Tibial nerve (tissue), 4 donors: ENCODE results near the gene DAG1.

Experiments
- EP300 ChIP-seq, 2 donors: sonication (generic); formaldehyde crosslinking; IDR thresholded peaks; one replicate each; pipeline ENCODE4 v1.6.1; 2017; ENCODE audit warnings: antibody characterized with exemption in 2 of 2, mild to moderate bottlenecking in 1 of 2
- TF ChIP-seq, protein P1 (sequence below), 5 experiments: fragments of 200-600 bp in 3 of 5; fragments of 450-650 bp in 2 of 5; sonication (generic) in 3 of 5; IDR thresholded peaks; one replicate each; pipeline ENCODE4 v1.5.1; 2016 to 2019; ENCODE audit warnings: antibody characterized with exemption in 5 of 5, mild to moderate bottlenecking in 3 of 5, moderate library complexity in 2 of 5

DNA sequence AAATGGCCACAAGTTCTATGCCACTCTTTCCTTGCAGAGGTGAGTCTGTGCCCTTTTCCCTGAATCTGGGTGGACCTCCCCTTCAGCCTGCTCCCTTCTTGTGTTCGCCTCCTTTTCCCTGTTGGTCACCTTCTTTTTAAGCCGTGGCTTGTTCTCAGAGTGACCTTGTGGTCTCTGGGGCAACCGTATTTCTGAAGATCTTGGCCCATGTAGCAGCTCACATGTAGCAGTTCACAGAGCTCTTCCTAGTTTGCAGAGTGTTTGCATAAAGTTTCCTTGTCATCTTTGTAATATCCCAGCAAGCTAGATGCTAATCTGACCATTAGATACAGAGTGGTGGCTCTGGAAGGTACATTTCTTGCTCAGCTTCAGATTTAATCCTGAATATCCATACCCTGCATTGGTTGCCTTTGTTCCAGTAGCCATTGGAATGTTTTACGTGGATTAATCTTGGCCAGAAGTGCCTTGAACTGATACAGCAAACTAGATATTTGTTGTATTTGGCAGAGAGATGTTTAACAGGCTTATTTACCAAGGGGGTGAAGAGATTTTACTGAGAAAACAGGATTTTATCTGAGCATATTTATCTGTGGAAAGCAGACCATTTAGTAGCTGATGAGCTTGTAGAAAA is 43.5 kb downstream of the DAG1 start:
- TF ChIP-seq, protein P1, sequence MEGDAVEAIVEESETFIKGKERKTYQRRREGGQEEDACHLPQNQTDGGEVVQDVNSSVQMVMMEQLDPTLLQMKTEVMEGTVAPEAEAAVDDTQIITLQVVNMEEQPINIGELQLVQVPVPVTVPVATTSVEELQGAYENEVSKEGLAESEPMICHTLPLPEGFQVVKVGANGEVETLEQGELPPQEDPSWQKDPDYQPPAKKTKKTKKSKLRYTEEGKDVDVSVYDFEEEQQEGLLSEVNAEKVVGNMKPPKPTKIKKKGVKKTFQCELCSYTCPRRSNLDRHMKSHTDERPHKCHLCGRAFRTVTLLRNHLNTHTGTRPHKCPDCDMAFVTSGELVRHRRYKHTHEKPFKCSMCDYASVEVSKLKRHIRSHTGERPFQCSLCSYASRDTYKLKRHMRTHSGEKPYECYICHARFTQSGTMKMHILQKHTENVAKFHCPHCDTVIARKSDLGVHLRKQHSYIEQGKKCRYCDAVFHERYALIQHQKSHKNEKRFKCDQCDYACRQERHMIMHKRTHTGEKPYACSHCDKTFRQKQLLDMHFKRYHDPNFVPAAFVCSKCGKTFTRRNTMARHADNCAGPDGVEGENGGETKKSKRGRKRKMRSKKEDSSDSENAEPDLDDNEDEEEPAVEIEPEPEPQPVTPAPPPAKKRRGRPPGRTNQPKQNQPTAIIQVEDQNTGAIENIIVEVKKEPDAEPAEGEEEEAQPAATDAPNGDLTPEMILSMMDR (IDR thresholded peaks at IDR 0.05), result no peak
- TF ChIP-seq EP300 (IDR thresholded peaks at IDR 0.05), result no peak
